GM12878 (cell line): ENCODE measurements around the gene ALG5. TPM values are rescaled to one million over a fixed set of nuclear protein-coding genes. Genes with fewer than 3 reads are reported as not detected.

Source experiments
- ATF3 ChIP-seq: IDR thresholded peaks from 2 replicates; pipeline ENCODE4 v1.6.1; 2011; ENCODE audit warnings: low read depth, mild to moderate bottlenecking, low read length, moderate library complexity, borderline replicate concordance; ENCODE audit errors: extremely low read depth
- CBFB ChIP-seq: IDR thresholded peaks from 2 replicates; pipeline ENCODE4 v1.6.1; 2016; ENCODE audit warnings: antibody characterized with exemption, low read depth
- CBX5 ChIP-seq: sonication (generic); IDR thresholded peaks from 2 replicates; pipeline ENCODE4 v1.6.1; 2016; ENCODE audit warnings: low read depth, moderate library complexity, mild to moderate bottlenecking, inconsistent platforms
- CHD4 ChIP-seq: fragments of 200-600 bp; sonication (generic); IDR thresholded peaks from 2 replicates; pipeline ENCODE4 v1.6.1; 2016; ENCODE audit warnings: mild to moderate bottlenecking
- CREM ChIP-seq: IDR thresholded peaks from 2 replicates; pipeline ENCODE4 v1.6.1; 2014; ENCODE audit warnings: antibody characterized with exemption, low read depth
- CUX1 ChIP-seq: IDR thresholded peaks from 2 replicates; pipeline ENCODE4 v1.6.1; 2012; ENCODE audit warnings: improper control_type of control experiment, low read depth, low read length; ENCODE audit not compliant: insufficient replicate concordance
- E2F8 ChIP-seq: fragments of 450-650 bp; IDR thresholded peaks from 2 replicates; pipeline ENCODE4 v1.6.1; 2018; ENCODE audit warnings: mild to moderate bottlenecking, low read depth, moderate library complexity; ENCODE audit not compliant: partially characterized antibody
- ELK1 ChIP-seq: IDR thresholded peaks from 2 replicates; pipeline ENCODE4 v1.6.1; 2012; ENCODE audit warnings: low read depth, low read length, improper control_type of control experiment
- IRF4 ChIP-seq: IDR thresholded peaks from 2 replicates; pipeline ENCODE4 v1.6.1; 2011; ENCODE audit warnings: low read depth, low read length
- JUND ChIP-seq: IDR thresholded peaks from 2 replicates; pipeline ENCODE4 v1.6.1; 2012; ENCODE audit warnings: low read depth, mild to moderate bottlenecking, low read length, improper control_type of control experiment, moderate library complexity
- NR2C2 ChIP-seq: IDR thresholded peaks from 2 replicates; pipeline ENCODE4 v1.6.1; 2011; ENCODE audit warnings: borderline replicate concordance, low read depth; ENCODE audit not compliant: control insufficient read depth, insufficient read length
- NR2F1 ChIP-seq: fragments of 450-650 bp; conservative IDR thresholded peaks from 2 replicates; pipeline ENCODE4 v1.6.1; 2017; ENCODE audit warnings: mild to moderate bottlenecking
- SREBF1 ChIP-seq: IDR thresholded peaks from 2 replicates; pipeline ENCODE4 v1.6.1; 2012; ENCODE audit warnings: mild to moderate bottlenecking, low read length
- STAT1 ChIP-seq: fragments of 450-650 bp; conservative IDR thresholded peaks from 2 replicates; pipeline ENCODE4 v1.6.1; 2014; ENCODE audit warnings: antibody characterized with exemption, mild to moderate bottlenecking
- WRNIP1 ChIP-seq: IDR thresholded peaks from 2 replicates; pipeline ENCODE4 v1.6.1; 2011; ENCODE audit warnings: low read depth, low read length, improper control_type of control experiment, borderline replicate concordance
- ZNF384 ChIP-seq: IDR thresholded peaks from 2 replicates; pipeline ENCODE4 v1.6.1; 2012; ENCODE audit warnings: low read depth, mild to moderate bottlenecking, low read length, improper control_type of control experiment, borderline replicate concordance
- polyA plus RNA-seq, 11 experiments: library from polyadenylated mRNA; depleted of rRNA in 4 of 11; unstranded in 6 of 11; stranded (reverse) in 5 of 11; fragments of >200 nt; fragmentation: Nextera tagmentation in 4 of 11; fragmentation: Illumina TruSeq in 1 of 11; extraction: Ambion mirVana in 4 of 11; extraction: Trizol in 1 of 11; gene quantifications; 1 replicate in 1 of 11; 2 replicates in 10 of 11; pipeline versions ENCODE4 v1.2.1 to v1.2.3, GENCODE V29; 2011 to 2016; ENCODE audit warnings: inconsistent platforms in 2 of 11, missing spikeins in 2 of 11, low read depth in 1 of 11
- total RNA-seq, 4 experiments: library from RNA; depleted of rRNA in 3 of 4; stranded (reverse); fragments of >200 nt in 3 of 4; fragmentation: Illumina TruSeq in 1 of 4; extraction: Trizol in 1 of 4; gene quantifications; 2 replicates each; pipeline versions ENCODE4 v1.2.1 to v1.2.3, GENCODE V29; 2013 to 2021

The ALG5 gene
- total and polyA plus RNA-seq, 10 of the 15 experiments (the other 5 are each of a cell fraction or from before 2014, with no cell fraction given) = 23.9 to 82.2 (median 42.5) TPM

- TF ChIP-seq CUX1 (no peak), CREM (no peak), JUND (no peak), STAT1 (no peak), CBFB (no peak), ZNF384 (no peak), NR2C2 (no peak), E2F8 (no peak), WRNIP1 (no peak), ATF3 (no peak), ELK1 (no peak), CHD4 (no peak), IRF4 (no peak), SREBF1 (no peak), NR2F1 (no peak), CBX5 (no peak)
- TF ChIP-seq, all 136 proteins: peak for 0
Measured at GRCh38 chr13:36924001-36924400, 75.1 kb downstream of the ALG5 start (continued).
